ENCODE results near the gene ARIH1. TPM values are rescaled to one million over a fixed set of nuclear protein-coding genes. Genes with fewer than 3 reads are reported as not detected.
"Not testable (repeated sequence)": the region's sequence is repeated elsewhere in the genome, so short reads cannot be mapped to it uniquely, and the experiment has no call there.

The ARIH1 gene
- total and polyA plus RNA-seq, 2 of the 8 experiments (the other 6 are each of a cell fraction or from before 2014, with no cell fraction given): 32.7 to 179 TPM

DNA sequence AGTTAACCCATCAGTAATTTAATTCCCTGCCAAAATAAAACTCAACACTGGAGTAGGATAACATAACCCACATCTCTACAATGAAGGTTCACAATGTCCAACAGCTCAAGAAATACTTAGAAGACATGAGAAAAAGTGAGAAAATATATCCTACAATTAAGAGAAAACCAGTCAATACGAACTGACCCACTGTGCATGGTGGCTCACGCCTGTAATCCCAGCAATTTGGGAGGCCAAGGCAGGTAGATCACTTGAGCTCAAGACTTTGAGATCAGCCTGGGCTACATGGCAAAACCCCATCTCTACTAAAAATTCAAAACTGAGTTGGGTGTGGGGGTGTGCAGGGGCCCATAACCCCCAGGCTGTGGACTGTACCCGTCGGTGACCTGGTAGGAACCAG is 149.7 kb downstream of the ARIH1 start:
- CTCF ChIA-PET (ENCODE audit: partially characterized antibody): interaction anchor here (0.6 to 1.5 kb wide), 3 partner anchors 24 to 125 kb away, joined by 3 to 5 read pairs (median 3); no protein-coding TSS in a partner anchor
- not testable (repeated sequence) for H3K18ac ChIP-seq (ENCODE audit: extremely low read depth, low read length); DNase-seq (ENCODE audit: low read depth in 1 of 2, low spot score in 2 of 2); H3K36me3 ChIP-seq (ENCODE audit: control insufficient read depth in 2 of 4, insufficient read depth in 4 of 4, low read length in 3 of 4); H4K91ac ChIP-seq (replicated peaks; ENCODE audit: insufficient read length, low read length); H3K4ac ChIP-seq (replicated peaks; ENCODE audit: insufficient read length, low read depth, low read length); H3K79me1 ChIP-seq (ENCODE audit: low read depth, low read length); H3K9ac ChIP-seq (replicated peaks in 1 of 4; ENCODE audit: extremely low read depth in 1 of 4, low read depth in 3 of 4, low read length in 3 of 4); H2BK15ac ChIP-seq (ENCODE audit: low read length); H4K5ac ChIP-seq (ENCODE audit: insufficient read length, low read depth, low read length); H3K23me2 ChIP-seq (ENCODE audit: low read depth, low read length); H3K4me2 ChIP-seq (ENCODE audit: insufficient read depth in 1 of 2, low read depth in 2 of 2, low read length in 2 of 2); H3K27me3 ChIP-seq (replicated peaks in 1 of 4; ENCODE audit: control insufficient read depth in 3 of 4, extremely low read depth in 1 of 4, insufficient read depth in 3 of 4, low read length in 3 of 4); H3K4me1 ChIP-seq (replicated peaks in 1 of 4; ENCODE audit: control insufficient read depth in 3 of 4, insufficient read depth in 4 of 4, low read length in 3 of 4); H2BK5ac ChIP-seq (ENCODE audit: low read depth, low read length); H3K4me3 ChIP-seq (ENCODE audit: extremely low read depth in 1 of 4, insufficient read depth in 2 of 4, low read depth in 3 of 4, low read length in 4 of 4); H2BK120ac ChIP-seq (replicated peaks; ENCODE audit: low read depth, low read length); H2BK20ac ChIP-seq (ENCODE audit: low read length); H3K27ac ChIP-seq (ENCODE audit: low read depth, low read length); H2AK5ac ChIP-seq (ENCODE audit: low read depth, low read length); H4K20me1 ChIP-seq (replicated peaks in 1 of 2; ENCODE audit: control insufficient read depth in 1 of 2, insufficient read depth in 2 of 2, low read length in 2 of 2); H3K23ac ChIP-seq (ENCODE audit: insufficient read length); FAIRE-seq; H2BK12ac ChIP-seq (ENCODE audit: low read depth, low read length); H3K56ac ChIP-seq (replicated peaks; ENCODE audit: insufficient read length, low read depth, low read length); H3K79me2 ChIP-seq (ENCODE audit: control insufficient read depth in 1 of 2, insufficient read depth in 2 of 2, low read length in 2 of 2); H4K8ac ChIP-seq (ENCODE audit: extremely low read depth, insufficient read depth, low read length); H3K9me3 ChIP-seq (ENCODE audit: insufficient read depth in 2 of 2, low read depth in 1 of 2, low read length in 1 of 2); H2AFZ ChIP-seq (ENCODE audit: low read length); H3K14ac ChIP-seq (ENCODE audit: insufficient read length)
- WGBS, 2 experiments (ENCODE audit: extremely low coverage in 1 of 2, insufficient coverage in 1 of 2, insufficient read length in 1 of 2, insufficient replicate concordance in 2 of 2, low coverage in 1 of 2, low lambda C conversion rate in 2 of 2, missing lambda C conversion rate in 1 of 2): 88% methylated on average over 4 of the region's 4 CpGs; no CpG with 5 or more reads in 1 of the 2 experiments
- POLR2A ChIA-PET (ENCODE audit: partially characterized antibody): interaction anchor here (0.6 to 0.7 kb wide), 2 partner anchors 13 to 20 kb away, joined by 3 read pairs; no protein-coding TSS in a partner anchor

DNA sequence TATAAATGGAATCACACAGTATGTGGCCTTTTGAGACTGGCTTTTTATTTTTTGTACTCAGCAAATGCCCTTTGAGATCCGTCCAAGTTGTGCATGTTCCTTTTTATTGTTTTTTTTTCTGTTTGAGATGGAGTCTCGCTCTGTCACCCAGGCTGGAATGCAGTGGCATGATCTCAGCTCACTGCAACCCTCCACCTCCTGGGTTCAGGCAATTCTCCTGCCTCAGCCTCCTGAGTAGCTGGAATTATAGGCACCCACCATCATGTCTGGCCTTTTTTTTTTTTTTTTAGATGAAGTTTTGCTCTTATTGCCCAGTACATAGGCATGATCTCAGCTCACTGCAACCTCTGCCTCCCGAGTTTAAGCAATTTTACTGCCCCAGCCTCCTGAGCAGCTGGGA is 152.0 kb downstream of the ARIH1 start:
- H4K20me1 ChIP-seq (replicated peaks in 1 of 2; ENCODE audit: control insufficient read depth in 1 of 2, insufficient read depth in 2 of 2, low read length in 2 of 2); H2BK20ac ChIP-seq (ENCODE audit: low read length); H3K79me2 ChIP-seq (ENCODE audit: control insufficient read depth in 1 of 2, insufficient read depth in 2 of 2, low read length in 2 of 2); H3K4ac ChIP-seq (replicated peaks; ENCODE audit: insufficient read length, low read depth, low read length); FAIRE-seq; H2AK5ac ChIP-seq (ENCODE audit: low read depth, low read length); DNase-seq (ENCODE audit: low read depth in 1 of 2, low spot score in 2 of 2); H3K27me3 ChIP-seq (replicated peaks in 1 of 4; ENCODE audit: control insufficient read depth in 3 of 4, extremely low read depth in 1 of 4, insufficient read depth in 3 of 4, low read length in 3 of 4); H4K91ac ChIP-seq (replicated peaks; ENCODE audit: insufficient read length, low read length); H4K5ac ChIP-seq (ENCODE audit: insufficient read length, low read depth, low read length); H3K79me1 ChIP-seq (ENCODE audit: low read depth, low read length); H3K27ac ChIP-seq (ENCODE audit: low read depth, low read length); H3K23ac ChIP-seq (ENCODE audit: insufficient read length); H2AFZ ChIP-seq (ENCODE audit: low read length); H3K36me3 ChIP-seq (ENCODE audit: control insufficient read depth in 2 of 4, insufficient read depth in 4 of 4, low read length in 3 of 4); H2BK12ac ChIP-seq (ENCODE audit: low read depth, low read length); H3K56ac ChIP-seq (replicated peaks; ENCODE audit: insufficient read length, low read depth, low read length); H2BK120ac ChIP-seq (replicated peaks; ENCODE audit: low read depth, low read length); H3K18ac ChIP-seq (ENCODE audit: extremely low read depth, low read length); POLR2A ChIA-PET (ENCODE audit: partially characterized antibody); H2BK15ac ChIP-seq (ENCODE audit: low read length); H3K4me2 ChIP-seq (ENCODE audit: insufficient read depth in 1 of 2, low read depth in 2 of 2, low read length in 2 of 2); H3K4me3 ChIP-seq (ENCODE audit: extremely low read depth in 1 of 4, insufficient read depth in 2 of 4, low read depth in 3 of 4, low read length in 4 of 4); H3K4me1 ChIP-seq (replicated peaks in 1 of 4; ENCODE audit: control insufficient read depth in 3 of 4, insufficient read depth in 4 of 4, low read length in 3 of 4); H3K9ac ChIP-seq (replicated peaks in 1 of 4; ENCODE audit: extremely low read depth in 1 of 4, low read depth in 3 of 4, low read length in 3 of 4); H3K9me3 ChIP-seq (ENCODE audit: insufficient read depth in 2 of 2, low read depth in 1 of 2, low read length in 1 of 2); H2BK5ac ChIP-seq (ENCODE audit: low read depth, low read length); H3K14ac ChIP-seq (ENCODE audit: insufficient read length); H4K8ac ChIP-seq (ENCODE audit: extremely low read depth, insufficient read depth, low read length); H3K23me2 ChIP-seq (ENCODE audit: low read depth, low read length): not testable (repeated sequence)
- WGBS, 2 experiments (ENCODE audit: extremely low coverage in 1 of 2, insufficient coverage in 1 of 2, insufficient read length in 1 of 2, insufficient replicate concordance in 2 of 2, low coverage in 1 of 2, low lambda C conversion rate in 2 of 2, missing lambda C conversion rate in 1 of 2): 89% methylated on average over 3 of the region's 3 CpGs; no CpG with 5 or more reads in 1 of the 2 experiments
- CTCF ChIA-PET (ENCODE audit: partially characterized antibody): interaction anchor here (0.6 to 1.0 kb wide), 3 partner anchors 9 to 244 kb away, joined by 3 read pairs; no protein-coding TSS in a partner anchor
